ENCODE results near the gene MUC12.
A peak's percentile ranks its signal among the peaks of the same experiment; 100 is the strongest.
"Not testable (repeated sequence)": the region's sequence is repeated elsewhere in the genome, so short reads cannot be mapped to it uniquely, and the experiment has no call there.

The MUC12 gene

DNA sequence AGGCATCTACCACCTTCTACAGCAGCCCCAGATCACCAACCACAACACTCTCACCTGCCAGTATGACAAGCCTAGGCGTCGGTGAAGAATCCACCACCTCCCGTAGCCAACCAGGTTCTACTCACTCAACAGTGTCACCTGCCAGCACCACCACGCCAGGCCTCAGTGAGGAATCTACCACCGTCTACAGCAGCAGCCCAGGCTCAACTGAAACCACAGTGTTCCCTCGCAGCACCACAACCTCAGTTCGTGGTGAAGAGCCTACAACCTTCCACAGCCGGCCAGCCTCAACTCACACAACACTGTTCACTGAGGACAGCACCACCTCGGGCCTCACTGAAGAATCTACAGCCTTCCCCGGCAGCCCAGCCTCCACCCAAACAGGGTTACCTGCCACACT lies 29.2 kb downstream of the MUC12 start:
- DNase-seq = not testable (repeated sequence)

DNA sequence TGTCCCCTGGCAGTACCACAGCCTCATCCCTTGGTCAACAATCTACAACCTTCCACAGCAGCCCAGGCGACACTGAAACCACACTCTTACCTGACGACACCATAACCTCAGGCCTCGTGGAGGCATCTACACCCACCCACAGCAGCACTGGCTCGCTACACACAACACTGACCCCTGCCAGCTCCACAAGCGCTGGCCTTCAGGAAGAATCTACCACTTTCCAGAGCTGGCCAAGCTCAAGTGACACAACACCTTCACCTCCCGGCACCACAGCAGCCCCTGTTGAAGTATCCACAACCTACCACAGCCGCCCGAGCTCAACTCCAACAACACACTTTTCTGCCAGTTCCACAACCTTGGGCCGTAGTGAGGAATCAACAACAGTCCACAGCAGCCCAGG lies 30.0 kb downstream of the MUC12 start:
- not testable (repeated sequence) for DNase-seq

DNA sequence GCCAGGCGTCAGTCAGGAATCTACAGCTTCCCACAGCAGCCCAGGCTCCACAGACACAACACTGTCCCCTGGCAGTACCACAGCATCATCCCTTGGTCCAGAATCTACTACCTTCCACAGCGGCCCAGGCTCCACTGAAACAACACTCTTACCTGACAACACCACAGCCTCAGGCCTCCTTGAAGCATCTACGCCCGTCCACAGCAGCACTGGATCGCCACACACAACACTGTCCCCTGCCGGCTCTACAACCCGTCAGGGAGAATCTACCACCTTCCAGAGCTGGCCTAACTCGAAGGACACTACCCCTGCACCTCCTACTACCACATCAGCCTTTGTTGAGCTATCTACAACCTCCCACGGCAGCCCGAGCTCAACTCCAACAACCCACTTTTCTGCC lies 30.7 kb downstream of the MUC12 start:
- DNase-seq = not testable (repeated sequence)

DNA sequence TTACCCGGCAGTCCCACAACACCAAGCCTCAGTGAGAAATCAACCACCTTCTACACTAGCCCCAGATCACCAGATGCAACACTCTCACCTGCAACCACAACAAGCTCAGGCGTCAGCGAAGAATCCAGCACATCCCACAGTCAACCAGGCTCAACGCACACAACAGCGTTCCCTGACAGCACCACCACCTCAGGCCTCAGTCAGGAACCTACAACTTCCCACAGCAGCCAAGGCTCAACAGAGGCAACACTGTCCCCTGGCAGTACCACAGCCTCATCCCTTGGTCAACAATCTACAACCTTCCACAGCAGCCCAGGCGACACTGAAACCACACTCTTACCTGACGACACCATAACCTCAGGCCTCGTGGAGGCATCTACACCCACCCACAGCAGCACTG lies 33.0 kb downstream of the MUC12 start:
- DNase-seq = not testable (repeated sequence)

DNA sequence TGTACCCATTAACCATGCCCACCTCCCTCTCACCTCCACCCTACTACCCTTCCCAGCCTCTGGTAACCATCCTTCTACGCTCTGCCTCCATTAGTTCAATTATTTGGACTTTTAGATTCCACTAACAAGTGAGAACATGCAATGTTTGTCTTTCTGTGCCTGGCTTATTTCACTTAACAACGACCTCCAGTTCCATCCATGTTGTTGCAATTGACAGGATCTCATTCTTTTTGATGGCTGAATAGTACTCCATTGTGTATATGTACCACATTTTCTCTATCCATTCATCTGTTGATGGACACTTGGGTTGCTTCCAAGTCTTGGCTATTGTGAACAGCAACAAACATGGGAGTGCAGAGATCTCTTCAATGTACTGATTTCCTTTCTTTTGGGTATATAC lies 38.0 kb downstream of the MUC12 start:
- DNase-seq = not testable (repeated sequence)

GRCh38 chr7:101009629-101010028 lies 40.3 kb downstream of the MUC12 start:
- DNase-seq = no peak

DNA sequence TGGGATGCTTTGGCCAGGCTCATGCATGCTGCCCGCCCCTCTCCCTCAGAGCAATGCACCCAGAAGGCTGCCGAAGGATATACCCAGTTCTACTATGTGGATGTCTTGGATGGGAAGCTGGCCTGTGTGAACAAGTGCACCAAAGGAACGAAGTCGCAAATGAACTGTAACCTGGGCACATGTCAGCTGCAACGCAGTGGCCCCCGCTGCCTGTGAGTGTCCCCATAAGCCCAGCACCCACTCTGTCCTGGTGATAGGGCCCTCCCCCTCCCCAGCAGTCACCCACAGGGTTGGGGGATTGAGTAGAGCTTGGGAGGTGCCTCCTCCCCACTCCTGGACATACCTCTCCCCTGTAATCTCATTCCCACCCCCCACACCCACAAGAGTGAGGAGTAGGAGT lies 43.6 kb downstream of the MUC12 start:
- no peak for DNase-seq

- no peak for DNase-seq
Observed at GRCh38 chr7:101015626-101016025, 46.3 kb downstream of the MUC12 start.

DNA sequence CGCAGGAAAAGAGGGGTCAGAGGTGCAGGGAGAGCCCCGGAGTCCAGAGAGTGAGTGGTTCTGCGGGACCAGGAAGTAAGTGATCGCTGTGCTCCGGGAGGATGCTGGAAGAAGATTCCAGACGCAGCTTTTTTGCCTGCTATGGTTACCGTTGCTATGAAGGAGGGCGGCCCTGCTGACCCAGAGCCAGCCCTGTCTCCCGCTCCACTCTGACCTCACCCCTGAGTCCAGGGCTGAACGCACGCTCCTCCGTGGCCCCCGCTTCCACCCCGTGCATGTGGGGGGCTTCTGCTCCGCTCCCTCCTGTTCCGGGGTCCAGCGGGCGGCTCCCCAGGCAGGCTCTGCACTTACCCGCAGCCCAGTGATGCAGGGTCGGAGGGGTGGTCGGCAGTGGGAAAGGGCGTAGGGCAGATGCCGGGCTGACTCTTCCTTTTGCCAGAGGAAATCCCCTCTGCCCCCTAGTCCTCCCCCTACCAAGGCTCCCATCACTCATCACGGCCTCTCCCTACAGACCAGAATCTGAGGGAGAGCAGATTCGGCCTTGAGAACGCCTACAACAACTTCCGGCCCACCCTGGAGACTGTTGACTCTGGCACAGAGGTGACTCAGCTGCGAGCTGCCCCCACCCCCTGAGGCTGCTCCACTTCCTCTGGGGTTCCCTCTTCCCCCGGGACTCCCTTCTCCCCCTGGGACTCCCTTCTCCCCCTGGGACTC lies 47.9 kb downstream of the MUC12 start:
- DNase-seq = peak; percentile 65

DNA sequence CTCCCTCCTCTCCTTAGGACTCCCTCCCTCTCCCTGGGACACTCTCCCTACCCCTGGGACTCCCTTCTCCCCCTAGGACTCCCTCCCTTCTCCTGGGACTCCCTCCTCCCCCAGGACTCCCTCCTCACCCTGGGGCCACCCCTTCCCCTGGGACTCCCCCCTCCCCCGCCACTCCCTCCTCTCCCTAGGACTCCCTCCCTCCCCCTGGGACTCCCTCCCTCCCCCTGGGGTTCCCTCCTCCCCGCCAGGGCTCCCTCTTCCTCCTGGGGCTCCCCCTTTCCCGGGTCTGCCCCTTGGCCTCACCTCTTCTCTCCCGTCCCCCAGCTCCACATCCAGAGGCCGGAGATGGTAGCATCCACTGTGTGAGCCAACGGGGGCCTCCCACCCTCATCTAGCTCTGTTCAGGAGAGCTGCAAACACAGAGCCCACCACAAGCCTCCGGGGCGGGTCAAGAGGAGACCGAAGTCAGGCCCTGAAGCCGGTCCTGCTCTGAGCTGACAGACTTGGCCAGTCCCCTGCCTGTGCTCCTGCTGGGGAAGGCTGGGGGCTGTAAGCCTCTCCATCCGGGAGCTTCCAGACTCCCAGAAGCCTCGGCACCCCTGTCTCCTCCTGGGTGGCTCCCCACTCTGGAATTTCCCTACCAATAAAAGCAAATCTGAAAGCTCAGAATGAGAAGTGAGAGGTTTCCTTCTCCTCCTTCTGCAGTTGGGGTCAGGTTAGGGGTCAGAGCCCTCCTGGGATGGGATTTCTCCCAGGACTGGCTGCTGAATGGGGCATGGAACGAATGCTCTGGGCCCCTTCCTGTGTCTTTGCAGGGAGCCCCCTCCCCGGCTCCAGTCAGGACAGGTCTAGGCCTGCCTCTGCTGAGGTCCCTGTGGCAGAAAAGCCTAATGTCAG lies 49.2 kb downstream of the MUC12 start:
- no peak for DNase-seq

- no peak for DNase-seq
Observed at GRCh38 chr7:101020444-101020843, 51.1 kb downstream of the MUC12 start.

GRCh38 chr7:101021703-101022102 lies 52.3 kb downstream of the MUC12 start:
- DNase-seq = no peak

- DNase-seq = no peak
Observed at GRCh38 chr7:101023839-101024238, 54.5 kb downstream of the MUC12 start.

DNA sequence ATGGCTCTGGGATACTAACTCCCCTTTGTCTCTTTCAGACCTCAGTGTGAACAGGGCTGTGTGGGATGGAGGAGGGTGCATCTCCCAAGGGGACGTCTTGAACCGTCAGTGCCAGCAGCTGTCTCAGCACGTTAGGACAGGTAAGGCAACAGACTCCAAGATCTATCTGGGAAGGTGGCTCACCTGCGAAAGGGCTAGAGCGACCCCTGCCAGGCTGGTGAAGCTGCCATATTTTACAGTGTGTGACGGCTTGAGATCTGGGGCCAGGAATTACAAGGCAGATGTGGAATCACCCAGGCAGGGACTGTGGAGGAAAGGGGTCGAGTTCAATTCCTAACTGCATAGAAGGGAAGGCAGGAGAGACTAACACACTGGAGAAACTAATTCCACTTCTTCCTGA lies 61.7 kb downstream of the MUC12 start:
- DNase-seq = no peak

GRCh38 chr7:101035941-101036340 lies 66.6 kb downstream of the MUC12 start:
- no peak for DNase-seq

DNA sequence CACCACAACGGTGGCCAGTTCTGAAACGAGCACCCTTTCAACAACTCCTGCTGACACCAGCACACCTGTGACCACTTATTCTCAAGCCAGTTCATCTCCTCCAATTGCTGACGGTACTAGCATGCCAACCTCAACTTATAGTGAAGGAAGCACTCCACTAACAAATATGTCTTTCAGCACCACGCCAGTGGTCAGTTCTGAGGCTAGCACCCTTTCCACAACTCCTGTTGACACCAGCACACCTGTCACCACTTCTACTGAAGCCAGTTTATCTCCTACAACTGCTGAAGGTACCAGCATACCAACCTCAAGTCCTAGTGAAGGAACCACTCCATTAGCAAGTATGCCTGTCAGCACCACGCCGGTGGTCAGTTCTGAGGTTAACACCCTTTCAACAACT lies 71.9 kb downstream of the MUC12 start:
- not testable (repeated sequence) for DNase-seq

- DNase-seq = peak; percentile 38
Observed at GRCh38 chr7:101058355-101058754, 89.0 kb downstream of the MUC12 start.

GRCh38 chr7:101059620-101059942 lies 90.2 kb downstream of the MUC12 start:
- no peak for DNase-seq

DNA sequence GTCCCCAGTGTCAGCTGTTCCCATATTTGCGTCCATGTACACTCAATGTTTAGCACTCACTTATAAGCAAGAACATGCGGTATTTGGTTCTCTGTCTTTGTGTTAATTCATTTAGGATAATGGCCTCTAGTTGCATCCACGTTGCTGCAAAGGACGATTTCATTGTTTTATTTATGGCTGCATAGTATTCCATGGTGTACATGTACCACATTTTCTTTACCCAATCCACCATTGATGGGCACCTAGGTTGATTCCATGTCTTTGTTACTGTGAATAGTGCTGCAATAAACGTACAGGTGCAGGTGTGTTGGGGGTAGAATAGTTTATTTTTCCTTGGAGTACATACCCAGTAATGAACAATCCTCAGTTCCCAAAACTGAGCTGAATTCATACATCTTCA lies 91.6 kb downstream of the MUC12 start:
- DNase-seq = no peak

- not testable (repeated sequence) for DNase-seq
Observed at GRCh38 chr7:101064176-101064550, 94.8 kb downstream of the MUC12 start.

DNA sequence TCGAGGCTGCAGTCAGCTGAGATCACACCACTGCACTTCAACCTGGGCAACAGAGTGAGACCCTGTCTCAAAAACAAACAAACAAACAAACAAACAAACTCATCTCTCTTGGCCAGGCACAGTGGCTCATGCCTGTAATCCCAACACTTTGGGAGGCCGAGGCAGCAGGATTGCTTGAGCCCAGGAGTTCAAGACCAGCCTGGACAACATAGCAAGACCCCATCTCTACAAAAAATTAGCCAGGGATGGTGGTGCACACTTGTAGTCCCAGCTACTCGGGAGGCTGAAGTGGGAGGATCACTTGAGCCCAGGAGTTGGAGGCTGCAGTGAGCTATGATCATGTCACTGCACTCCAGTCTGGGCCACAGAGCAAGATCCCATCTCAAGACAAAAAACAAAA lies 95.8 kb downstream of the MUC12 start:
- DNase-seq = not testable (repeated sequence)

DNA sequence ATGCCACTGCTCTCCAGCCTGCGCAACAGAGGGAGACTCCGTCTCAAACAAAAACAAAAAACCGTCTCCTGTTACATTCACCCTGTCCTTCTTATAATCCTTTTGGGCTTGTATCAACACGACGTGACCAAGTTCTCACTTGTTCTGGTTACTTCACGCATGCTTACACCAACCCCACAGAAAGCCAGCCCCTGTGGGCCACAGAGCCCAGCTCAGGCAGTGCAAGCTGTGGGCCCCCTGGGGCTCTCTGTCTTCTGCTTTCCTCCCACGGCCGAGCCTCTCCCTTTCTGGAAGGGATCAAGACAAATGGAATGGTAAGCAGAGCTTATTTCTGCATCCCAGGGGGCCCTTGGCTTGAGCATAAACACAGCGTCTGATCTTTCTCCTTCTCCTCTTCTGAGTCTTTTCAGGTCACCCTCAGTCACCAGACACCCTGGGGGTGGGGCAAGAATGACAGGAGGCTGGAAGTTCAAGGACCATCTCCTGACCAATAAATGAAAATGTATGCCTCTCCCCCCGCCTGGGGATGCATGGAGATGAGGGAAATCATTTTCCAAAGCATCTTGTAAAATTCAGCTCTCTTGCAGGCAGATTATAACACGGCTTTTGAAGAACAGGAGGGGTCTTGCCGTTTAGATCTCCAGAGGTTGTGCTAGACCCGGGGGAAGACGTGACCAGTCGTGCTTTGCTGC lies 96.9 kb downstream of the MUC12 start:
- no peak for DNase-seq

DNA sequence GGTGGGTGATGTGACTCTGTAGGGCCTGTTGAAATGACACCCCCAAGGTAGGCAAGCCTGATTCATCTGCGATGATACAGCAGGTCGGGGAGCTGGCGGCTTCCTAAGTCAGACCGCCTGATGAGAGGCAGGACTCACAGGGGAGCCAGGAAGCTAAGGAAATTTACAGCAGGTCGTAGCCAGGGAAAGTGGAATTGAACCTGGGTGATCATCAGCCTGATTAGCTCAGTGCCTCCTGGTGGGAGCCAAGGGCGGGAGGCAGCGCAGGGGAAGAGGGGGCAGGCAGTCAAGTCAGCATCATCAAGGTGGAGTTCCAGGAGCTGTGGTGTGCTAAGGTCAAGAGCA lies 97.4 kb downstream of the MUC12 start:
- DNase-seq = no peak

DNA sequence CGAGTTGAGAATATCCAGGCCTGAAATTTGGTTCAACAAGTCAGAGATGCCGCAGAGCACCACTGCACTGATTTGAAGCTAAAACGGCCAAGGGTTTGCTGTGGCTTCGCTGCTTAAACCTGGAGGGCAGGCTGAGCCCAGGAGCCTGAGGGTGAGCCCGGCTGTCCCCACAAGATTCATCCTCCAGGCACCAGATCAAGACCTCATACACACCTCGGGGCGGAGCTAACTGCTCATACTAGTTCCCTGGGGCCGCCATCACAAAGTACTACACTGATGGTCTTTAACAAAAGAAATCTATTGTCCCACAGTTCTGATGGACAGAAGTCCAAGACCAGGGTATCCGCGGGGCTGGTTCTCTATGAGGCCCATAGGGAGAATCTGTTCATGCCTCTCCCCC lies 99.0 kb downstream of the MUC12 start:
- DNase-seq = no peak
